ENCODE results near the gene LAMA3.

DNA sequence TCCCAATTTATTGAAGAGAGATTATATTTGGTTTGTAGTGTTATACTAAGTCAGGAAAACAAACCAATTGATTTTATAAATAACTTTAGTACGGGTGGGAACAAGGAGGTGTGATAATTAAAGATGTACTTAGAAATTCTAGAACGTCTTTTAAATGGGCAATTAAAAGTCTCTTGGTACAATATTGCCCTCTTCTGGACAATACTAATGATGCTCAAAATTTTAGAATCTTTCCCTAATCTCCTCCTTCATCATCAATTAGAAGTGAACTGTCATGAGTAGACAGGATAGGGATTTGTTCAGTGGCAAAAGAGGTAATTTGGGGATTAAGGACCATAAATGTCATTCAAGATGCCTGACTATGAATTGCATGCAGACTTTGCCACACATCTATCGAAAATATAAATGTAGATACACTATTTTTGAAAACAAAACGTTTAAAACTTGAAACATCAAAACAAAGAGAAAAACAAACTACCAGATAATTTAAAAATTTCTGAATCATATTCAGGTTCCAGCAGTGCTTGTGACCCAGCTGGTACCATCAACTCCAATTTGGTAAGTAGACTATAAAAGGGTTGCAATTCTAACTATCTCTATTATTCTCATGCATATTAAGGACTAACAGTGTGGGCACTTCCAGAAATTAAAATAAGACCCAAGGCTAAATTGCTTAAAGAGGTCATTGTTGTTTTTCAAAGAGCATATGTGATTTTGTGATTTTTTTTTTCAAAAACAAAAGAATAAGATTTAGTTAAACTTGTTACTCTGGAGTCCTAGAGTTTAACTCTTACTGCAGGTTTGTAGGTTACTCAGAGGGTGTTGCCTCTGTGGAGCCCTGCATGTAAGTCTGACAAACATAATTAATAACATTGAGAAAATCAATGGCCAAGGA, 123.5 kb downstream of the LAMA3 start:
- TF ChIP-seq, protein P1, sequence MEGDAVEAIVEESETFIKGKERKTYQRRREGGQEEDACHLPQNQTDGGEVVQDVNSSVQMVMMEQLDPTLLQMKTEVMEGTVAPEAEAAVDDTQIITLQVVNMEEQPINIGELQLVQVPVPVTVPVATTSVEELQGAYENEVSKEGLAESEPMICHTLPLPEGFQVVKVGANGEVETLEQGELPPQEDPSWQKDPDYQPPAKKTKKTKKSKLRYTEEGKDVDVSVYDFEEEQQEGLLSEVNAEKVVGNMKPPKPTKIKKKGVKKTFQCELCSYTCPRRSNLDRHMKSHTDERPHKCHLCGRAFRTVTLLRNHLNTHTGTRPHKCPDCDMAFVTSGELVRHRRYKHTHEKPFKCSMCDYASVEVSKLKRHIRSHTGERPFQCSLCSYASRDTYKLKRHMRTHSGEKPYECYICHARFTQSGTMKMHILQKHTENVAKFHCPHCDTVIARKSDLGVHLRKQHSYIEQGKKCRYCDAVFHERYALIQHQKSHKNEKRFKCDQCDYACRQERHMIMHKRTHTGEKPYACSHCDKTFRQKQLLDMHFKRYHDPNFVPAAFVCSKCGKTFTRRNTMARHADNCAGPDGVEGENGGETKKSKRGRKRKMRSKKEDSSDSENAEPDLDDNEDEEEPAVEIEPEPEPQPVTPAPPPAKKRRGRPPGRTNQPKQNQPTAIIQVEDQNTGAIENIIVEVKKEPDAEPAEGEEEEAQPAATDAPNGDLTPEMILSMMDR (IDR thresholded peaks at IDR 0.05 in 2 of 3, conservative IDR thresholded peaks at IDR 0.05 in 1 of 3; ENCODE audit: borderline replicate concordance in 1 of 3, insufficient read depth in 1 of 3, low read depth in 2 of 3, low read length in 2 of 3), result peak; percentile 33 to 65 (median 58); a peak in 5 of 6 replicates
- no peak for TF ChIP-seq EZH2 (IDR thresholded peaks at IDR 0.05)
- no peak for TF ChIP-seq EZH2phosphoT487 (IDR thresholded peaks at IDR 0.05; ENCODE audit: borderline replicate concordance)
- peak; percentile 76 for TF ChIP-seq RAD21 (IDR thresholded peaks at IDR 0.05; ENCODE audit: low read depth)
- TF ChIP-seq POLR2A (IDR thresholded peaks at IDR 0.05; ENCODE audit: borderline replicate concordance, extremely low read depth, insufficient read depth, insufficient read length), result no peak
- no peak for TF ChIP-seq POLR2AphosphoS5 (IDR thresholded peaks at IDR 0.05; ENCODE audit: low read depth, low read length)
- TF ChIP-seq EGR1 (IDR thresholded peaks at IDR 0.05; ENCODE audit: low read depth), result no peak
- no peak for TF ChIP-seq ZNF274 (IDR thresholded peaks at IDR 0.05; ENCODE audit: low read depth, low read length)
- TF ChIP-seq, protein P2, sequence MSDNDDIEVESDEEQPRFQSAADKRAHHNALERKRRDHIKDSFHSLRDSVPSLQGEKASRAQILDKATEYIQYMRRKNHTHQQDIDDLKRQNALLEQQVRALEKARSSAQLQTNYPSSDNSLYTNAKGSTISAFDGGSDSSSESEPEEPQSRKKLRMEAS (IDR thresholded peaks at IDR 0.05), result no peak
- TF ChIP-seq, protein P3, sequence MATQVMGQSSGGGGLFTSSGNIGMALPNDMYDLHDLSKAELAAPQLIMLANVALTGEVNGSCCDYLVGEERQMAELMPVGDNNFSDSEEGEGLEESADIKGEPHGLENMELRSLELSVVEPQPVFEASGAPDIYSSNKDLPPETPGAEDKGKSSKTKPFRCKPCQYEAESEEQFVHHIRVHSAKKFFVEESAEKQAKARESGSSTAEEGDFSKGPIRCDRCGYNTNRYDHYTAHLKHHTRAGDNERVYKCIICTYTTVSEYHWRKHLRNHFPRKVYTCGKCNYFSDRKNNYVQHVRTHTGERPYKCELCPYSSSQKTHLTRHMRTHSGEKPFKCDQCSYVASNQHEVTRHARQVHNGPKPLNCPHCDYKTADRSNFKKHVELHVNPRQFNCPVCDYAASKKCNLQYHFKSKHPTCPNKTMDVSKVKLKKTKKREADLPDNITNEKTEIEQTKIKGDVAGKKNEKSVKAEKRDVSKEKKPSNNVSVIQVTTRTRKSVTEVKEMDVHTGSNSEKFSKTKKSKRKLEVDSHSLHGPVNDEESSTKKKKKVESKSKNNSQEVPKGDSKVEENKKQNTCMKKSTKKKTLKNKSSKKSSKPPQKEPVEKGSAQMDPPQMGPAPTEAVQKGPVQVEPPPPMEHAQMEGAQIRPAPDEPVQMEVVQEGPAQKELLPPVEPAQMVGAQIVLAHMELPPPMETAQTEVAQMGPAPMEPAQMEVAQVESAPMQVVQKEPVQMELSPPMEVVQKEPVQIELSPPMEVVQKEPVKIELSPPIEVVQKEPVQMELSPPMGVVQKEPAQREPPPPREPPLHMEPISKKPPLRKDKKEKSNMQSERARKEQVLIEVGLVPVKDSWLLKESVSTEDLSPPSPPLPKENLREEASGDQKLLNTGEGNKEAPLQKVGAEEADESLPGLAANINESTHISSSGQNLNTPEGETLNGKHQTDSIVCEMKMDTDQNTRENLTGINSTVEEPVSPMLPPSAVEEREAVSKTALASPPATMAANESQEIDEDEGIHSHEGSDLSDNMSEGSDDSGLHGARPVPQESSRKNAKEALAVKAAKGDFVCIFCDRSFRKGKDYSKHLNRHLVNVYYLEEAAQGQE (IDR thresholded peaks at IDR 0.05; ENCODE audit: low read depth), result no peak
- TF ChIP-seq CEBPB (IDR thresholded peaks at IDR 0.05; ENCODE audit: low read depth), result no peak
- no peak for TF ChIP-seq YY1 (IDR thresholded peaks at IDR 0.05; ENCODE audit: extremely low read depth, insufficient replicate concordance, low read depth, low read length)

Data from HCT116 (cell line).